Naive thymus-derived CD8-positive, alpha-beta T cell (primary cell): Measurements from ENCODE around the gene STARD9. TPM values are rescaled to one million over a fixed set of nuclear protein-coding genes. Genes with fewer than 3 reads are reported as not detected.

ENCODE experiments used
- ATAC-seq, 2 donors: fragments of 150-1000 bp; cut with Tn5 transposase in 1 of 2; sonication (Bioruptor Pico), chemical (Tn5 transposase) in 1 of 2; 1 replicate in 1 of 2; 2 replicates in 1 of 2; pipeline ENCODE4 v1.10.0; 2021; ENCODE audit warnings: mild to moderate bottlenecking in 2 of 2, moderate library complexity in 2 of 2
- POLR2A ChIA-PET: fragments of 350-600 bp; sonication (Branson Sonifier 250); formaldehyde crosslinking; loops from one replicate; lab custom pipeline; 2021; ENCODE audit warnings: antibody characterized with exemption; lab: Charles Lee
- DNase-seq, 10 donors: peaks; one replicate each; pipeline versions ENCODE4 v3.0.0 to v3.0.0-alpha.2; 2020 to 2022
- H3K27ac Mint-ChIP-seq, 10 donors: one replicate each; pipeline ENCODE4 v1.8.0; 2020 to 2022; ENCODE audit warnings: mild to moderate bottlenecking in 10 of 10, mixed read lengths in 10 of 10, moderate library complexity in 4 of 10, inconsistent platforms in 1 of 10
- H3K27me3 Mint-ChIP-seq, 5 donors: one replicate each; pipeline ENCODE4 v1.8.0; 2021 to 2022; ENCODE audit warnings: mixed read lengths in 5 of 5
- H3K36me3 Mint-ChIP-seq, 3 donors: one replicate each; pipeline ENCODE4 v1.8.0; 2020 to 2022; ENCODE audit warnings: mixed read lengths in 3 of 3, mild to moderate bottlenecking in 2 of 3, inconsistent platforms in 1 of 3
- H3K4me1 Mint-ChIP-seq, 4 donors: one replicate each; pipeline ENCODE4 v1.8.0; 2021 to 2022; ENCODE audit warnings: mixed read lengths in 4 of 4
- H3K4me3 Mint-ChIP-seq, 10 donors: one replicate each; pipeline ENCODE4 v1.8.0; 2020 to 2022; ENCODE audit warnings: mild to moderate bottlenecking in 10 of 10, mixed read lengths in 10 of 10, moderate library complexity in 6 of 10, inconsistent platforms in 1 of 10
- H3K9me3 Mint-ChIP-seq, 9 donors: one replicate each; pipeline ENCODE4 v1.8.0; 2020 to 2022; ENCODE audit warnings: mixed read lengths in 9 of 9, mild to moderate bottlenecking in 3 of 9, inconsistent platforms in 1 of 9, moderate library complexity in 1 of 9
- polyA plus RNA-seq, 3 donors: library from polyadenylated mRNA; unstranded; fragments of 300-500 nt; fragmentation: Illumina TruSeq; gene quantifications; one replicate each; pipeline ENCODE4 v1.2.3, GENCODE V29; 2021
- total RNA-seq, 8 experiments: library from RNA in 2 of 8; stranded (reverse) in 2 of 8; gene quantifications; one replicate each; pipeline ENCODE4 v1.2.3 and lab custom pipeline; 2021 to 2026

STARD9 gene
- total and polyA plus RNA-seq, 5 experiments from 2014 or later: 0.10 to 13.7 (median 0.53) TPM

DNA sequence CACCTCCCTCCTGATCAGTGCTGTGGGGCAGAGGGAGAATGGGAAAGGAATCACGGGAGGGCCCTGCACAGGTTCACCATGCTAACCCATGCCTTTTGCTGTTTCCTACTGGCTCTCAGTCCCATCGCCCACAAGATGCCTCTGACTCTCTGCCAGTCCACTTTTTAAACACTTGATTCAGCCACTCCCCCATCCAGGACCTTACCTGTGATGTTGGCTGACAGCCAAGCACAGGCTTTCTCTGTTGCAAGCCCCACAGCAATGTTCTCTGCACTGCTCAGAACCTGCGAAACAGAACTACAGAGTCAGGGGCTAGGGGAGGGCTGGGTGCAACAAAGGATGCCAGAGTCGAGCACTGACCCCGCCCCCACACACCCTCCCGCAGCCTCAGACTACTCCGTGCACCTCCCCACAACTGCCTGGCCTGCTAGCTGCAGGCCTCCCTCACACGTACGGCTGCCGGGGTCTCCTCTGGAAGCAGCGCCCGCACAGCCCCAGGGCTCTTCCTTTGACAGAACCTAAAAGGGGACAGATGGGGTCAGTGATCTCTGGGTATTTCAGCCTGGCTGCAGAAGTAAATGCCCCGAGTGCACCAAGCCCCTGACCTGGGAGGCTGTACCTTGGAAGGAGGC is 152.5 kb downstream of the STARD9 start:
- ATAC-seq: no peak
- no peak overlapping the region for H3K27ac Mint-ChIP-seq
- no peaks in the 10 kb centered on the region for H3K27me3 Mint-ChIP-seq
- DNase-seq: no peak
- POLR2A ChIA-PET: interaction anchor here (2.6 kb wide), 1 partner anchor 9 kb away, joined by 7 read pairs; the partner anchor contains the start of gene CDAN1
- peaks cover 0 to 5% (median 2%) of the 10 kb centered on the region in 4 donors for H3K4me1 Mint-ChIP-seq
- H3K4me3 Mint-ChIP-seq: no peak overlapping the region
- peaks cover 0 to 81% (median 19%) of the 10 kb centered on the region in 3 donors for H3K36me3 Mint-ChIP-seq
- no peaks in the 10 kb centered on the region for H3K9me3 Mint-ChIP-seq

- POLR2A ChIA-PET: no interaction called here
- peaks cover 0 to 5% (median 5%) of the 10 kb centered on the region in 4 donors for H3K4me1 Mint-ChIP-seq
- H3K27me3 Mint-ChIP-seq: no peaks in the 10 kb centered on the region
- DNase-seq (no peak), ATAC-seq (no peak)
- peaks cover 0 to 82% (median 19%) of the 10 kb centered on the region in 3 donors for H3K36me3 Mint-ChIP-seq
- no peaks in the 10 kb centered on the region for H3K9me3 Mint-ChIP-seq
- H3K4me3 Mint-ChIP-seq: peak overlapping the region in 1 of 10 donors; percentile 24
- H3K27ac Mint-ChIP-seq: no peak overlapping the region
Measured at GRCh38 chr15:42728560-42728959, 153.2 kb downstream of the STARD9 start.

DNA sequence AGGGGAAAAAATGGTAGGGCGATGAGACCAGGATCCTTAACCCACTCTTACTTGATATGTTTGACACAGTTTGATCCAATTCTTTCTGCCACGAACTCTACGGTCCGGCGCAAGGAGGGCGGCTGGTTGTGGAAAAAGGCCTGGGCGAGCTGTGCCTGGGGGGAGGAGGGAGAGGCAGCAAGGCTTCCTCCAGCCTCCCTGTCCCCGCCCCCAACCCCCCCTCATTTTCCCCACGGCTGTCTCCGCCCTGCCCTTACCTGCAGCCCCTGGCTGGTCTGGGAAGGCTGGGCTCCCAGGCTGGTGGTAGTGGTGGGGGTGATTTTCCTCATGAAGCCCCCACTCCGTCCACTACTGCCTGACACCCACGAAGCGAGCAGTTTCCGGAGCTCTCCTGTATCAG is 153.6 kb downstream of the STARD9 start:
- no peak for ATAC-seq
- no peaks in the 10 kb centered on the region for H3K9me3 Mint-ChIP-seq
- no peak overlapping the region for H3K4me3 Mint-ChIP-seq
- DNase-seq: no peak
- H3K27me3 Mint-ChIP-seq: no peaks in the 10 kb centered on the region
- H3K4me1 Mint-ChIP-seq: peaks cover 0 to 6% (median 5%) of the 10 kb centered on the region in 4 donors
- no peak overlapping the region for H3K27ac Mint-ChIP-seq
- POLR2A ChIA-PET: no interaction called here
- peaks cover 0 to 82% (median 19%) of the 10 kb centered on the region in 3 donors for H3K36me3 Mint-ChIP-seq

- peak overlapping the region in 1 of 10 donors; percentile 4 for H3K27ac Mint-ChIP-seq
- ATAC-seq (no peak), DNase-seq (no peak)
- H3K27me3 Mint-ChIP-seq: no peaks in the 10 kb centered on the region
- H3K36me3 Mint-ChIP-seq: peaks cover 0 to 80% (median 19%) of the 10 kb centered on the region in 3 donors
- POLR2A ChIA-PET: no interaction called here
- H3K9me3 Mint-ChIP-seq: no peaks in the 10 kb centered on the region
- no peak overlapping the region for H3K4me3 Mint-ChIP-seq
- peaks cover 0 to 10% (median 7%) of the 10 kb centered on the region in 4 donors for H3K4me1 Mint-ChIP-seq
Measured at GRCh38 chr15:42729409-42729808, 154.0 kb downstream of the STARD9 start.

- H3K27ac Mint-ChIP-seq: peak overlapping the region in 2 of 10 donors; percentile 73 to 80
- POLR2A ChIA-PET: interaction anchor here (0.5 kb wide), 1 partner anchor 23 kb away, joined by 5 read pairs; no protein-coding TSS in a partner anchor
- peaks cover 3 to 12% (median 9%) of the 10 kb centered on the region in 4 donors for H3K4me1 Mint-ChIP-seq
- DNase-seq: no peak
- no peak overlapping the region for H3K4me3 Mint-ChIP-seq
- ATAC-seq: no peak
- H3K36me3 Mint-ChIP-seq: peaks cover 0 to 76% (median 15%) of the 10 kb centered on the region in 3 donors
- H3K9me3 Mint-ChIP-seq: no peaks in the 10 kb centered on the region
- H3K27me3 Mint-ChIP-seq: no peaks in the 10 kb centered on the region
Measured at GRCh38 chr15:42730135-42730534, 154.7 kb downstream of the STARD9 start.

DNA sequence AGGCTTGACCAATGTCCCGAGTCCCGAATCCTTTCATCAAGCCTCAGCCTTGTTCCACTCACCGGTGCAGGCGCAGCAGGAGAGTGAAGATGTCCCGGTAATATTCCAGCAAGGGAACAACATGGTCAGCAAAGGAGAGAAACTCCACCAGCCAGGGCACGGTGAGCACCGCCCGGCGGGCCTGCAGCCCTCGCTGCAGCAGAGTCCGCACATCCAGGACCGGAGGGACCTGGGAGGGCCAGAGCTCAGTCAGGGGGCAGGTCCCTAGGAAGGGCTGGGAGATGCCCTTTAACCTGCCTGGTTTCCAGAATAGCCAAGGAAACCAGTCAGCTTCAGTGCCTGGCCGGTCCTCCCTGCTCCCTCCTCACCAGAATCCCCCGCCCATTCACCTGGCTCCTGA is 155.1 kb downstream of the STARD9 start:
- Mint-ChIP-seq H3K9me3 (no peaks in the 10 kb centered on the region), H3K4me3 (no peak overlapping the region), H3K27me3 (no peaks in the 10 kb centered on the region), H3K27ac (no peak overlapping the region), H3K4me1 (peaks cover 6 to 16% (median 12%) of the 10 kb centered on the region in 4 donors), H3K36me3 (peaks cover 0 to 72% (median 12%) of the 10 kb centered on the region in 3 donors)
- DNase-seq: no peak
- POLR2A ChIA-PET: interaction anchor here (0.5 kb wide), 1 partner anchor 23 kb away, joined by 5 read pairs; no protein-coding TSS in a partner anchor
- no peak for ATAC-seq

GRCh38 chr15:42731461-42731860 is 156.1 kb downstream of the STARD9 start:
- Mint-ChIP-seq H3K27me3 (no peaks in the 10 kb centered on the region), H3K36me3 (peaks cover 0 to 63% (median 12%) of the 10 kb centered on the region in 3 donors), H3K4me1 (peaks cover 9 to 23% (median 15%) of the 10 kb centered on the region in 4 donors), H3K9me3 (no peaks in the 10 kb centered on the region), H3K4me3 (no peak overlapping the region), H3K27ac (peak overlapping the region in 4 of 10 donors; percentile 5 to 67 (median 56))
- POLR2A ChIA-PET: no interaction called here
- no peak for ATAC-seq
- DNase-seq: no peak

- POLR2A ChIA-PET: no interaction called here
- Mint-ChIP-seq H3K27ac (peak overlapping the region in 1 of 10 donors; percentile 66), H3K9me3 (no peaks in the 10 kb centered on the region), H3K36me3 (peaks cover 0 to 55% (median 12%) of the 10 kb centered on the region in 3 donors), H3K4me3 (peak overlapping the region in 1 of 10 donors; percentile 62), H3K27me3 (no peaks in the 10 kb centered on the region), H3K4me1 (peaks cover 10 to 23% (median 16%) of the 10 kb centered on the region in 4 donors)
- DNase-seq: no peak
- no peak for ATAC-seq
Measured at GRCh38 chr15:42732095-42732827, 156.9 kb downstream of the STARD9 start.

DNA sequence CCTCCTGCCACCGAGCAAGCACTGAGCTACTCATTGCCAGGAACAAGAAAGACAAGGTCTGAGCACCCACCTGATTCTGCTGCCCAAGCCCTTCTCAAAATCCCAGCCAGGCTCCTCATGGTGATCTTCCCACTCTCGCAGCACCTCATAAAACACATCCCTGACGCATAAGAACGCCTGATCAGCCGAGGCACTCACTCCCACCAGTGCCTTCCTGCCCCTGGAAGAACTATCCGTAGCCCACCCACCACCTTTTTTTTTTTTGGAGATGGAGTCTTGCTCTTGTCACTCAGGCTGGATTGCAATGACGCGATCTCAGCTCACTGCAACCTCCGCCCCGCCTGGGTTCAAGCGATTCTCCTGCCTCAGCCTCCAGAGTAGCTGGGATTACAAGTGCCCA is 157.6 kb downstream of the STARD9 start:
- POLR2A ChIA-PET: no interaction called here
- peaks cover 10 to 27% (median 19%) of the 10 kb centered on the region in 4 donors for H3K4me1 Mint-ChIP-seq
- H3K27ac Mint-ChIP-seq: peak overlapping the region in 3 of 10 donors; percentile 19 to 54 (median 34)
- H3K9me3 Mint-ChIP-seq: no peaks in the 10 kb centered on the region
- DNase-seq: no peak
- H3K36me3 Mint-ChIP-seq: peaks cover 0 to 51% (median 12%) of the 10 kb centered on the region in 3 donors
- H3K4me3 Mint-ChIP-seq: no peak overlapping the region
- ATAC-seq: no peak
- H3K27me3 Mint-ChIP-seq: no peaks in the 10 kb centered on the region

DNA sequence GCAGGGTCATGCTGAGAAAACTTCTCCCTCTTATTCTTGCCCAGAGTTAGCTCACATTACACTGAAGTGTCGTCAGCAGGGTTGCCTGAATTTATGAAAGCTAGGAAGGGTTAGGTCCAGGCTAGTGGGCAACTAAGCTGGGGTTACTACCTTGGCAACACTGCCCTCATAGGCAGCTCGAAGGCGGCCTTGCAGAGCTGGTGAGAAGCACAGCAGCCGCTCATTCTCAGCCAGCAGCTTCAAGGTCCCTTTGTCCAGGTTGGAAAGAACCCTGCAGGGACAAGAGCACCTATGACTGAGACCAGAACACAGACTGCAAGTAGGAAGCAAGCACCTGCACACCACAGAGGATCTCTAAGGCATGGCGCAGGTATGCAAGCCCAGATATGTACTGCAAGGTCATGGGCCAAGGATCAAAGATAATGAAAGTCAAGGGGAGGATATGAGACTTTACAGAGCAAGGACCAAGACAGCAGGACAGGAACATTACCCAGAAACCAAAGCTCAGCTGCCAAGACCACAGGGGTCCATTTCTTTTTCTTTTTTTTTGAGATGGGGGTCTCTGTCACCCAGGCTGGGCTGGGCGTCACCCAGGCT is 158.8 kb downstream of the STARD9 start:
- Mint-ChIP-seq H3K9me3 (no peaks in the 10 kb centered on the region), H3K4me1 (peaks cover 10 to 27% (median 19%) of the 10 kb centered on the region in 4 donors), H3K36me3 (peaks cover 0 to 43% (median 12%) of the 10 kb centered on the region in 3 donors), H3K4me3 (peak overlapping the region in 8 of 10 donors; percentile 16 to 78 (median 56)), H3K27me3 (no peaks in the 10 kb centered on the region), H3K27ac (peak overlapping the region in 3 of 10 donors; percentile 48 to 89 (median 79))
- POLR2A ChIA-PET: no interaction called here
- DNase-seq (no peak), ATAC-seq (no peak)

GRCh38 chr15:42735382-42736165 is 160.2 kb downstream of the STARD9 start:
- Mint-ChIP-seq H3K36me3 (peaks cover 0 to 33% (median 6%) of the 10 kb centered on the region in 3 donors), H3K4me3 (peak overlapping the region; percentile 72 to 88 (median 78)), H3K4me1 (peaks cover 10 to 27% (median 19%) of the 10 kb centered on the region in 4 donors), H3K27me3 (no peaks in the 10 kb centered on the region), H3K27ac (peak overlapping the region in 9 of 10 donors; percentile 8 to 84 (median 58)), H3K9me3 (no peaks in the 10 kb centered on the region)
- DNase-seq: no peak
- POLR2A ChIA-PET: interaction anchor here (0.6 to 1.9 kb wide), 5 partner anchors 9 to 1333 kb away, joined by 3 to 7 read pairs (median 3); no protein-coding TSS in a partner anchor
- no peak for ATAC-seq
